GM12878 (cell line): ENCODE measurements around the gene MRPL21. TPM values are rescaled to one million over a fixed set of nuclear protein-coding genes. Genes with fewer than 3 reads are reported as not detected.

ENCODE experiments used
- ATAC-seq: fragments of 200-7000 bp; cut with Tn5 transposase; 3 replicates; pipeline ENCODE4 v1.9.1; 2020; ENCODE audit warnings: mild to moderate bottlenecking, moderate library complexity
- BruUV-seq: library from RNA; stranded (reverse); fragments of 400-500 nt; replicated peaks from 2 replicates; lab custom pipeline; 2021; lab: Mats Ljungman, UMichigan
- CTCF ChIA-PET: fragments of 300-600 bp; sonication (Branson Sonifier 250); formaldehyde crosslinking; extraction: SDS; loops from one replicate; lab custom pipeline; 2021; ENCODE audit warnings: inconsistent platforms; lab: Yijun Ruan, JAX
- POLR2A ChIA-PET: fragments of 350-600 bp; formaldehyde crosslinking; extraction: SDS; loops from one replicate; lab custom pipeline; 2021; ENCODE audit warnings: inconsistent platforms; lab: Charles Lee
- RAD21 ChIA-PET: fragments of 300-600 bp; sonication (Branson Sonifier 250); formaldehyde crosslinking; loops from one replicate; lab custom pipeline; 2023; ENCODE audit warnings: antibody characterized with exemption; ENCODE audit not compliant: unreplicated experiment; lab: Charles Lee
- SMC1A ChIA-PET: fragments of 300-600 bp; sonication (Branson Sonifier 250); formaldehyde crosslinking; loops from one replicate; lab custom pipeline; 2023; ENCODE audit not compliant: unreplicated experiment, uncharacterized antibody; lab: Charles Lee
- DNase-seq: peaks from one replicate; pipeline ENCODE4 v3.0.0-alpha.2; 2011; ENCODE audit warnings: low read depth, low spot score
- FAIRE-seq: peaks from 3 replicates; lab custom pipeline; 2011; peaks lifted over from hg19 to GRCh38; lab: Jason Lieb, UNC
- H2AFZ ChIP-seq: 2 replicates; pipeline ENCODE4 v1.6.0; 2011; ENCODE audit warnings: low read depth, low read length, control low read depth; ENCODE audit not compliant: control insufficient read depth
- H3K27ac ChIP-seq: 2 replicates; pipeline ENCODE4 v1.5.1; 2011; ENCODE audit warnings: control low read depth; ENCODE audit not compliant: control insufficient read depth, insufficient read depth
- H3K27me3 ChIP-seq, 2 experiments: replicated peaks in 1 of 2; 2 replicates each; pipeline versions ENCODE4 v1.6.0 to v1.6.1; 2011; ENCODE audit warnings: low read length in 1 of 2; ENCODE audit not compliant: control insufficient read depth in 2 of 2, insufficient read depth in 2 of 2
- H3K36me3 ChIP-seq, 2 experiments: 2 replicates each; pipeline ENCODE4 v1.5.1; 2011; ENCODE audit warnings: low read length in 1 of 2; ENCODE audit not compliant: control insufficient read depth in 2 of 2, insufficient read depth in 2 of 2
- H3K4me1 ChIP-seq: 2 replicates; pipeline ENCODE4 v1.6.1; 2011; ENCODE audit warnings: mild to moderate bottlenecking, low read length, moderate library complexity, mixed read lengths; ENCODE audit not compliant: control insufficient read depth, insufficient read depth
- H3K4me2 ChIP-seq: 2 replicates; pipeline ENCODE4 v1.6.0; 2011; ENCODE audit warnings: control low read depth; ENCODE audit not compliant: control insufficient read depth, insufficient read depth
- H3K4me3 ChIP-seq: fragments of 200-600 bp; sonication (generic); 2 replicates; pipeline ENCODE4 v1.5.1; 2016
- H3K79me2 ChIP-seq: 2 replicates; pipeline ENCODE4 v1.6.0; 2011; ENCODE audit warnings: low read length; ENCODE audit not compliant: control insufficient read depth, insufficient read depth
- H3K9ac ChIP-seq: 2 replicates; pipeline ENCODE4 v1.8.0; 2011; ENCODE audit warnings: low read length, control low read depth, mixed read lengths; ENCODE audit not compliant: control insufficient read depth, insufficient read depth
- H3K9me3 ChIP-seq: replicated peaks from 3 replicates; pipeline ENCODE4 v1.5.1; 2011; ENCODE audit warnings: mild to moderate bottlenecking, low read length; ENCODE audit not compliant: control insufficient read depth, insufficient read depth
- H4K20me1 ChIP-seq: 2 replicates; pipeline ENCODE4 v1.6.0; 2011; ENCODE audit not compliant: control insufficient read depth, insufficient read depth
- ASH2L ChIP-seq: fragments of 300-600, 200-600 bp; sonication (generic); IDR thresholded peaks from 2 replicates; pipeline ENCODE4 v1.6.1; 2017; ENCODE audit warnings: low read depth, mild to moderate bottlenecking, borderline replicate concordance
- BACH1 ChIP-seq: fragments of 450-650 bp; IDR thresholded peaks from 2 replicates; pipeline ENCODE4 v1.6.1; 2017; ENCODE audit warnings: mild to moderate bottlenecking, borderline replicate concordance
- BCL3 ChIP-seq: IDR thresholded peaks from 2 replicates; pipeline ENCODE4 v1.6.1; 2011; ENCODE audit warnings: borderline replicate concordance, low read depth, mild to moderate bottlenecking, moderate library complexity, low read length; ENCODE audit not compliant: insufficient read depth, poor library complexity, severe bottlenecking
- CHD4 ChIP-seq: fragments of 200-600 bp; sonication (generic); IDR thresholded peaks from 2 replicates; pipeline ENCODE4 v1.6.1; 2016; ENCODE audit warnings: mild to moderate bottlenecking
- MTA3 ChIP-seq: IDR thresholded peaks from 2 replicates; pipeline ENCODE4 v1.6.1; 2012; ENCODE audit warnings: low read length, inconsistent platforms, borderline replicate concordance
- POLR2A ChIP-seq: IDR thresholded peaks from 2 replicates; pipeline ENCODE4 v1.6.1; 2011; ENCODE audit warnings: low read depth, mild to moderate bottlenecking, low read length
- SPI1 ChIP-seq: IDR thresholded peaks from 2 replicates; pipeline ENCODE4 v1.6.1; 2011; ENCODE audit warnings: low read depth, mild to moderate bottlenecking, low read length, moderate library complexity, borderline replicate concordance; ENCODE audit not compliant: insufficient read depth
- SUZ12 ChIP-seq: fragments of 200-600 bp; sonication (generic); IDR thresholded peaks from one replicate; pipeline ENCODE4 v1.6.1; 2018; ENCODE audit warnings: antibody characterized with exemption, mild to moderate bottlenecking; ENCODE audit not compliant: unreplicated experiment
- ZNF24 ChIP-seq: fragments of 450-650 bp; IDR thresholded peaks from 2 replicates; pipeline ENCODE4 v1.6.1; 2017; ENCODE audit warnings: antibody characterized with exemption, mild to moderate bottlenecking
- ZNF687 ChIP-seq: fragments of 450-650 bp; IDR thresholded peaks from 2 replicates; pipeline ENCODE4 v1.6.1; 2017; ENCODE audit warnings: mild to moderate bottlenecking, moderate library complexity
- WGBS: methylation state at CpG from one replicate; pipeline ENCODE4 v1.1.6; 2016; ENCODE audit warnings: low lambda C conversion rate; ENCODE audit not compliant: insufficient replicate concordance, insufficient coverage; ENCODE audit errors: missing lambda C conversion rate; 5-methylcytosine and 5-hydroxymethylcytosine counted together
- in situ Hi-C: fragments of 300-500 bp; cut with MboI; formaldehyde crosslinking; loops from 9 replicates; pipeline ENCODE4 v1.14.3; 2018; ENCODE audit warnings: mixed read lengths
- intact Hi-C: fragments of 100-400 bp; cut with micrococcal nuclease; formaldehyde crosslinking; loops from one replicate; pipeline ENCODE4 v1.14.2; 2022; ENCODE audit not compliant: unreplicated experiment
- polyA plus RNA-seq, 11 experiments: library from polyadenylated mRNA; depleted of rRNA in 4 of 11; unstranded in 6 of 11; stranded (reverse) in 5 of 11; fragments of >200 nt; fragmentation: Nextera tagmentation in 4 of 11; fragmentation: Illumina TruSeq in 1 of 11; extraction: Ambion mirVana in 4 of 11; extraction: Trizol in 1 of 11; gene quantifications; 1 replicate in 1 of 11; 2 replicates in 10 of 11; pipeline versions ENCODE4 v1.2.1 to v1.2.3, GENCODE V29; 2011 to 2016; ENCODE audit warnings: inconsistent platforms in 2 of 11, missing spikeins in 2 of 11, low read depth in 1 of 11
- total RNA-seq, 4 experiments: library from RNA; depleted of rRNA in 3 of 4; stranded (reverse); fragments of >200 nt in 3 of 4; fragmentation: Illumina TruSeq in 1 of 4; extraction: Trizol in 1 of 4; gene quantifications; 2 replicates each; pipeline versions ENCODE4 v1.2.1 to v1.2.3, GENCODE V29; 2013 to 2021

Gene MRPL21
- total and polyA plus RNA-seq, 10 of the 15 experiments (the other 5 are each of a cell fraction or from before 2014, with no cell fraction given): 86.6 to 283 (median 130) TPM

GRCh38 chr11:68880851-68881250 lies 22.8 kb downstream of the MRPL21 start:
- SMC1A ChIA-PET: no interaction called here
- H4K20me1 ChIP-seq: no peaks in the 10 kb centered on the region
- no peak for ATAC-seq
- 98% methylated on average over 5 of the region's 5 CpGs for WGBS
- CTCF ChIA-PET: no interaction called here
- TF ChIP-seq CHD4 (no peak), SUZ12 (no peak), ZNF687 (no peak), MTA3 (no peak), POLR2A (no peak), BACH1 (no peak), SPI1 (no peak), ASH2L (no peak), BCL3 (no peak), ZNF24 (no peak)
- TF ChIP-seq, all 136 proteins: peak for 0
- POLR2A ChIA-PET: no interaction called here
- intact Hi-C loops: no loop called here
- RAD21 ChIA-PET: no interaction called here
- Histone ChIP-seq H3K4me3 (no peak overlapping the region), H3K27me3 (no peaks in the 10 kb centered on the region), H3K27ac (no peak overlapping the region), H3K79me2 (no peaks in the 10 kb centered on the region), H2AFZ (no peak overlapping the region), H3K36me3 (no peaks in the 10 kb centered on the region; a peak in 1 of 4 replicates), H3K9ac (no peak overlapping the region), H3K4me2 (no peak overlapping the region), H3K4me1 (no peaks in the 10 kb centered on the region), H3K9me3 (no peaks in the 10 kb centered on the region)
- in situ Hi-C loops: no loop called here
- FAIRE-seq (no peak), DNase-seq (no peak)
- no TSS peak for BruUV-seq
